OCI-LY7 (cell line): ENCODE results near the gene KIAA1217. TPM values are rescaled to one million over a fixed set of nuclear protein-coding genes. Genes with fewer than 3 reads are reported as not detected.

Source experiments
- BruUV-seq: library from RNA; stranded (reverse); fragments of 400-500 nt; replicated peaks from 2 replicates; lab custom pipeline; 2021; lab: Mats Ljungman, UMichigan
- CTCF ChIA-PET: fragments of 300-600 bp; sonication (Branson Sonifier 250); formaldehyde crosslinking; loops from one replicate; lab custom pipeline; 2022; ENCODE audit warnings: antibody characterized with exemption; ENCODE audit not compliant: unreplicated experiment; lab: Charles Lee
- POLR2A ChIA-PET: fragments of 300-600 bp; sonication (Branson Sonifier 250); formaldehyde crosslinking; loops from one replicate; lab custom pipeline; 2022; ENCODE audit warnings: antibody characterized with exemption; lab: Charles Lee
- DNase-seq: peaks from one replicate; pipeline ENCODE4 v3.0.0-alpha.2; 2015; ENCODE audit warnings: low spot score
- H2AFZ ChIP-seq: fragments of 200-600 bp; sonication (generic), shearing (Covaris generic); 2 replicates; pipeline ENCODE4 v1.6.1; 2014; ENCODE audit warnings: mild to moderate bottlenecking, antibody characterized with exemption, low read length, moderate library complexity
- H3K27ac ChIP-seq: fragments of 200-600 bp; sonication (generic); 2 replicates; pipeline ENCODE4 v1.5.1; 2014; ENCODE audit warnings: mixed run types, low read depth, mild to moderate bottlenecking, moderate library complexity, low read length, inconsistent platforms; ENCODE audit not compliant: poor library complexity, severe bottlenecking
- H3K36me3 ChIP-seq: fragments of 200-600 bp; sonication (generic); 2 replicates; pipeline ENCODE4 v1.6.1; 2014; ENCODE audit warnings: mild to moderate bottlenecking, antibody characterized with exemption, low read length, moderate library complexity, mixed read lengths; ENCODE audit not compliant: insufficient read depth
- H3K4me1 ChIP-seq: fragments of 200-600 bp; sonication (generic); 2 replicates; pipeline ENCODE4 v1.5.1; 2014; ENCODE audit warnings: mild to moderate bottlenecking, low read length; ENCODE audit not compliant: insufficient read depth, poor library complexity, severe bottlenecking
- H3K4me2 ChIP-seq: fragments of 200-600 bp; sonication (generic); 2 replicates; pipeline ENCODE4 v1.6.1; 2014; ENCODE audit warnings: mild to moderate bottlenecking, low read length
- H3K4me3 ChIP-seq: fragments of 200-600 bp; sonication (generic); 2 replicates; pipeline ENCODE4 v1.5.1; 2014; ENCODE audit warnings: mild to moderate bottlenecking, low read depth, low read length; ENCODE audit not compliant: poor library complexity, severe bottlenecking
- H3K79me2 ChIP-seq: fragments of 200-600 bp; sonication (generic); 2 replicates; pipeline ENCODE4 v1.6.1; 2016; ENCODE audit warnings: low read depth, mild to moderate bottlenecking, low read length, moderate library complexity, mixed read lengths; ENCODE audit not compliant: insufficient read depth
- H3K9me2 ChIP-seq: fragments of 200-600 bp; sonication (generic); 2 replicates; pipeline ENCODE4 v1.6.1; 2016; ENCODE audit warnings: mild to moderate bottlenecking, low read length, mixed read lengths; ENCODE audit not compliant: insufficient read depth
- H3K9me3 ChIP-seq: fragments of 200-600 bp; sonication (generic); 2 replicates; pipeline ENCODE4 v1.6.1; 2014; ENCODE audit warnings: mild to moderate bottlenecking, mixed run types, low read length, mixed read lengths
- H4K20me1 ChIP-seq: fragments of 200-600 bp; sonication (generic); 2 replicates; pipeline ENCODE4 v1.6.1; 2014; ENCODE audit warnings: mild to moderate bottlenecking, antibody characterized with exemption, low read length, moderate library complexity, mixed read lengths; ENCODE audit not compliant: insufficient read depth
- EZH2phosphoT487 ChIP-seq: fragments of 200-600 bp; sonication (generic); IDR thresholded peaks from 2 replicates; pipeline ENCODE4 v1.6.1; 2018; ENCODE audit warnings: low read depth, borderline replicate concordance, mild to moderate bottlenecking, mixed run types, antibody characterized with exemption, low read length, moderate library complexity, mixed read lengths
- intact Hi-C: fragments of 100-400 bp; cut with micrococcal nuclease; formaldehyde crosslinking; loops from one replicate; pipeline ENCODE4 v1.10.0; 2022; ENCODE audit not compliant: unreplicated experiment
- total RNA-seq, 2 experiments: library from RNA; depleted of rRNA in 1 of 2; stranded (reverse); fragments of >200 nt in 1 of 2; shearing (Covaris generic) in 1 of 2; gene quantifications; 2 replicates each; pipeline ENCODE4 v1.2.3, GENCODE V29; 2014 to 2022
- TF ChIP-seq, protein P1 (sequence below): fragments of 200-600 bp; sonication (generic); conservative IDR thresholded peaks from 2 replicates; pipeline ENCODE4 v1.5.1; 2014; ENCODE audit warnings: mild to moderate bottlenecking, antibody characterized with exemption, low read length, moderate library complexity, mixed read lengths

KIAA1217 gene
- total RNA-seq, 2 experiments from 2014 or later, result not detected

DNA sequence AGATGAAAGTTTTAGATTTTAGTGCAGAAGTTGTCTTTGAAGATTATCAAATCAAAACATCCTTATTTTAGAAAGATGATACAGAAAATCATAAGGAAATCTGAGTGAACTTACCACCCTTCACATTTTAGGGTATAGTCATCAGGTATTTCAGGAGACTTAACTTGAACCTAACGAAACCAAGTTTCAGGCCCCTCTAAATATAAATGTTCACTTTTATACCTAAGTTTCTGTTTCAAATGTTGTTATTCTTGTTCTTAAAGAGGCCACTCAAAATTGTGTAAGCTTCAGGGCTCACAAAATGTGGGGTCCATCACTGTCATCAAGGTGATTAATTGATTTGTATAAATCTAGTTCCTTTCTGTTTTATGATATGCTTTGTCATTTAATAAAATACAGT is 216.2 kb downstream of the KIAA1217 start:
- H3K27ac ChIP-seq, result no peak overlapping the region
- no peak for TF ChIP-seq EZH2phosphoT487
- TF ChIP-seq, protein P1, sequence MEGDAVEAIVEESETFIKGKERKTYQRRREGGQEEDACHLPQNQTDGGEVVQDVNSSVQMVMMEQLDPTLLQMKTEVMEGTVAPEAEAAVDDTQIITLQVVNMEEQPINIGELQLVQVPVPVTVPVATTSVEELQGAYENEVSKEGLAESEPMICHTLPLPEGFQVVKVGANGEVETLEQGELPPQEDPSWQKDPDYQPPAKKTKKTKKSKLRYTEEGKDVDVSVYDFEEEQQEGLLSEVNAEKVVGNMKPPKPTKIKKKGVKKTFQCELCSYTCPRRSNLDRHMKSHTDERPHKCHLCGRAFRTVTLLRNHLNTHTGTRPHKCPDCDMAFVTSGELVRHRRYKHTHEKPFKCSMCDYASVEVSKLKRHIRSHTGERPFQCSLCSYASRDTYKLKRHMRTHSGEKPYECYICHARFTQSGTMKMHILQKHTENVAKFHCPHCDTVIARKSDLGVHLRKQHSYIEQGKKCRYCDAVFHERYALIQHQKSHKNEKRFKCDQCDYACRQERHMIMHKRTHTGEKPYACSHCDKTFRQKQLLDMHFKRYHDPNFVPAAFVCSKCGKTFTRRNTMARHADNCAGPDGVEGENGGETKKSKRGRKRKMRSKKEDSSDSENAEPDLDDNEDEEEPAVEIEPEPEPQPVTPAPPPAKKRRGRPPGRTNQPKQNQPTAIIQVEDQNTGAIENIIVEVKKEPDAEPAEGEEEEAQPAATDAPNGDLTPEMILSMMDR, result no peak
- ChIA-PET CTCF (no interaction called here), POLR2A (no interaction called here)
- H3K4me1 ChIP-seq, result no peaks in the 10 kb centered on the region
- no peaks in the 10 kb centered on the region for H3K79me2 ChIP-seq
- H2AFZ ChIP-seq, result no peak overlapping the region
- no peaks in the 10 kb centered on the region for H3K36me3 ChIP-seq
- no peaks in the 10 kb centered on the region for H3K9me3 ChIP-seq
- H4K20me1 ChIP-seq, result no peaks in the 10 kb centered on the region
- BruUV-seq, result no TSS peak
- intact Hi-C loops, result no loop called here
- no peak overlapping the region for H3K4me2 ChIP-seq
- H3K4me3 ChIP-seq, result no peak overlapping the region
- no peaks in the 10 kb centered on the region for H3K9me2 ChIP-seq
- no peak for DNase-seq

DNA sequence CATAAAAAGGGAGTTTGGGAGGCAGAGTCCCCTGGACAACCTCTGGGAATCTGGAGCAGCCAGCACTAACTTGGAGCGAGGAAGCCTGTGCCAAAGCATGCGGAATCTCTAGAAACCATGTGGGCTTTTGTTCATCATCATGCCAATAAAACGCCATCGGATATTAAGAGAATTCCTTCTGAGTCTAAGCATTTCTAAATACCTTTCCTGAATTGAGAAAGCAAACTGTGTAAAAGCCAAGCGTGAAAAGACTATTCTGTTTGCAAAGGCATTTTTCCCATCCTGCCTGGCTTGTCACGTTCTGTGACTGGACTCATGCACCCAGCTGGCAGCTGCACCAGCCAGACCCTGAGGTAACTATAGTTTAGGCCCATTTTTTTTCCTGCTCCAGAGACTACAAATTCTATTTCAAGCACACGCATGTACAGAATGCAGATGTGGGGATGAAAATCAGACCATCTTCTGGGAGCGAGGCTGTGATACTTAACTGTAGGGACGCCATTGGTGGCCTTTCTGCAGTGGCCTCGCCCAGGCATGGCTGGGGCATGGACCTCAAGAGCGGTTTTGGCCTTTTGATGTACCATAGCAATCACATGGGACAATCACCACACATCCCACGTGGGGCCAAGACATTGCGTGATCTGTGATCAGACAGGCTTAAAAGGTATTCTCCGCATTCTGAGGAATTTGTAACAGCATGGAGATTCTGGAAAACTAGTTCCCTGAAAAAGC is 218.9 kb downstream of the KIAA1217 start:
- Histone ChIP-seq H3K4me2 (no peak overlapping the region), H3K9me2 (no peaks in the 10 kb centered on the region), H3K27ac (no peak overlapping the region), H3K4me3 (no peak overlapping the region), H3K79me2 (no peaks in the 10 kb centered on the region), H3K4me1 (no peaks in the 10 kb centered on the region), H3K36me3 (no peaks in the 10 kb centered on the region), H2AFZ (no peak overlapping the region), H4K20me1 (no peaks in the 10 kb centered on the region), H3K9me3 (no peaks in the 10 kb centered on the region)
- intact Hi-C loops, result no loop called here
- ChIA-PET CTCF (no interaction called here), POLR2A (interaction anchor here (0.5 to 0.6 kb wide), 2 partner anchors 92 to 446 kb away, joined by 3 read pairs; no protein-coding TSS in a partner anchor)
- TF ChIP-seq, protein P1, result no peak
- no peak for TF ChIP-seq EZH2phosphoT487
- BruUV-seq, result no TSS peak
- no peak for DNase-seq

DNA sequence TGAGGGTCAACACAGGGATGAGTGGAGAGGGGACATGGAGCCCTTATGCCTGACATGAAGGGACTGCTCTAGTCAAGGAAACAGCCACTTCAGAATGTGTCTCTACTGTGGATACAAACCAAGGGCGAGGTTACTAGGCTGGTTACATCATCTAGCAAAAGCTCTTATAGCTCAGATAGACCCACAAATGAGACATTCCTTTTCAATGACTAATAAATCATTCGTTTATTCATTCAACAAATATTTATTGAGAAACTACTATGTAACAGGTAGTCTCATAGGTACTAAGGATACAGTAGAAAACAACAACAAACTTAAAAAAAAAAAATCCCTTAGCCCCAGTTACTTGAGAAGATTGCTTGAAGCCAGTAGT is 219.5 kb downstream of the KIAA1217 start:
- no TSS peak for BruUV-seq
- no peaks in the 10 kb centered on the region for H3K9me2 ChIP-seq
- H3K79me2 ChIP-seq, result no peaks in the 10 kb centered on the region
- H2AFZ ChIP-seq, result no peak overlapping the region
- H3K4me1 ChIP-seq, result no peaks in the 10 kb centered on the region
- no peak overlapping the region for H3K4me3 ChIP-seq
- DNase-seq, result no peak
- POLR2A ChIA-PET, result no interaction called here
- TF ChIP-seq, protein P1, result no peak
- TF ChIP-seq EZH2phosphoT487, result no peak
- intact Hi-C loops, result no loop called here
- no peaks in the 10 kb centered on the region for H3K36me3 ChIP-seq
- CTCF ChIA-PET, result no interaction called here
- H3K4me2 ChIP-seq, result no peak overlapping the region
- no peak overlapping the region for H3K27ac ChIP-seq
- no peaks in the 10 kb centered on the region for H4K20me1 ChIP-seq
- H3K9me3 ChIP-seq, result no peaks in the 10 kb centered on the region
